HG03442 (cell line): ENCODE data around the gene IRAK1.
"Not testable (repeated sequence)": the region's sequence is repeated elsewhere in the genome, so short reads cannot be mapped to it uniquely, and the experiment has no call there.

Experiments used
- ATAC-seq: cut with Tn5 transposase; IDR thresholded peaks from one replicate; pipeline ENCODE4 v1.9.1; 2021; ENCODE audit warnings: mild to moderate bottlenecking, moderate library complexity; ENCODE audit not compliant: unreplicated experiment

Gene IRAK1

GRCh38 chrX:153999359-154000037 is 20.2 kb downstream of the IRAK1 start:
- no peak for ATAC-seq

DNA sequence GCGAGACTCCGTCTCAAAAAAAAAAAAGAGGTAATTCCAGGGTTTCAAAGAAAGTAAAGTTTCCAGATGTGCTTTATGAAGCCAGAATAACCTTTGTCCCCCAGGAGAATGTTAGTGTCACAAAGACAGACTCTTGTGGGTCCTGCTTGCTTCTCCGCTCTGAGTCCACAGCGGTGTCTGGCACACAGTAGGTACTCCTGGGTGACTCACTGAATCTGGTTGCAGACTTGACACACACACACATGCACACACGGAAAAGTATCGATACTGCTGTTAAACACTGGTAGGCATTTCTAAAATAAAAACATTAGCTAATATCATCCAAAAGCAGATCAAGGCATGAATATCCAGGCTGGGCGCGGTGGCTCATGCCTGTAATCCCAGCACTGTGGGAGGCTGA is 24.2 kb downstream of the IRAK1 start:
- ATAC-seq: no peak

- not testable (repeated sequence) for ATAC-seq
Measured at GRCh38 chrX:153994398-153994797, 25.3 kb downstream of the IRAK1 start.

DNA sequence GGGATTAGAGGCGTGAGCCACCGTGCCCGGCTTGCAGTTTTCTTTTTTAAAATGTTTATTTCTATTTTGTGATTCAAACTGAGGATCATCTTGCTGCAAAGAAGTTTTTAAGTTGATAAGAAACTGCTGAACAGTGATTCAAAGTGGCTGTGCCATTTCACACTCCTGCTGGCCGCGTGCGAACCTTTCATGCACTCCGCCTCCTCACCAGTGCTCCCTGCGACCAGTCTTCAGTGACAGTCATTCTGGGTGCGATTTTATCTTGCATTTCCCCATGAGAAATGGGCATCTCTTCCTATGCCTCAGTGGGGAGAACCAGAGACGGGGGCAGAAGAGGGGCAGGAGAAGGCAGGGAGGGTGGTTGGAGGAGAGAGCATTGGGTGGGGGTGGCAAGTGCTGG is 25.7 kb downstream of the IRAK1 start:
- no peak for ATAC-seq

GRCh38 chrX:153993079-153993478 is 26.6 kb downstream of the IRAK1 start:
- ATAC-seq: no peak

DNA sequence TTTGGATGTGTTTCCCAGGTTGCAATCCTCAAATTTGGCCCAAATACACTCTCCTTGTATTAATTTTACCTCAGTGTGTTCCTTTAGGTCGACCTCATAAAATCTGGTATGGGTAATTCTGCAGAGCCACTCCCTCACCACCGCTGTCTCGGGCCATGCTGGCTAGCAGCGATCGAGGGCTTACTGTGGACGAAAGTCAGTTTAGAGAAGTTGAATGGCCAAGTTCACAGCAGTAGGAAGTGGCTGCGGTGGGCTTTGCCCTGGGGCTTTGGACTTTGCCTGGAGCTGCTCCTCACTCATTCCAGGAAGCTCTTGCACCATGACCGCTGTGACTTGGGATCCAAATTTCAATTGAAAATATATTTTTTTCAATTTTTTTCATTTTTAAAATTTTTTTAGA is 27.5 kb downstream of the IRAK1 start:
- no peak for ATAC-seq

GRCh38 chrX:153991013-153991580 is 28.6 kb downstream of the IRAK1 start:
- no peak for ATAC-seq

DNA sequence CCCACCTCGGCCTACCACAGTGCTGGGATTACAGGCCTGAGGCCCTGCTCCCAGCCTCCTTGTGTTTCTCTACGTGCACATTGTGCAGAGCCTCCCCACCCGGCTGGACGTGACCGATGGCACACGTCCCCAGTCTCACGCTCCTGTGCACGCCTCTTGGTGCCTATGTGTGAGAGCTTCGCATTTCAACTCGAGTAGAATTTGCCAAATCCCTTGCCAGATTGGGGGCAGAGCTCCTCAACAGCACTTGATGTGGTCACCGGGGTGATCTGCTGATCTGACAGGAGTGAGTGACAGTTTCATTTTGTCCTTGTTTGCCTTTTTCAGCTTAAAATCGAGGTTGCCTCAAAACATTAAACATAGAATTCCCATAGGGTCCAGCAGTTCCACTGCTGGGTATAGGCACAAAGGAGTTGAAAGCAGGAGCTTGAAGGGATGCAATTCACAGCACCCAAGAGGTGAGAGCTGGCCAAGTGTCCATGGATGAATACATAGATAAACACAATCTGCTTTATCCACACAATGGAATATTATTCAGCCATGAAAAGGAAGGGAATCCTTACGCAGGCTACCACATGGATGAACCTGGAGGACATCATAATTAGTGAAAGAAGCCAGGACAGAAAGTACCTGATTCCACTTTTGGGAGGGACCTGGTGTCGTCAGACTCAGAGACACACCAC is 29.6 kb downstream of the IRAK1 start:
- no peak for ATAC-seq

DNA sequence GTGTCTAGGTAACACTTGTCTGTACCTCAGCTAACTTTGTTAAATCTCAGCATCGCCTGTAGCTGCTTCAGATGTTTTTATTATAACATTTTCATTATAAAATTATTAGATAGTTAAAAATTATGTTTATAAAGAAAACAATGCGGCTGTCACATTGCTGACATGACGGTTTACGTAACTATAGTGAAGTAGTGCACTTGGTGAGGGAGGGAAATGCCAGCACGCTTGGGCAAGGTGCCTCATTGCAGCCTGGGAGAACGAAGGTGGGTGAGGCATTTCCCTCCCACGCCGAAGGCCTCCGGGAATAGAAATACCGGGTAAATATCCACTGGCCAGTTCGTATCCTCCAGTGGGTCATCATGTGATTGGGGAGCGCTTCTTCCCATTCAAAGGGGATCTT is 31.2 kb downstream of the IRAK1 start:
- ATAC-seq: no peak

DNA sequence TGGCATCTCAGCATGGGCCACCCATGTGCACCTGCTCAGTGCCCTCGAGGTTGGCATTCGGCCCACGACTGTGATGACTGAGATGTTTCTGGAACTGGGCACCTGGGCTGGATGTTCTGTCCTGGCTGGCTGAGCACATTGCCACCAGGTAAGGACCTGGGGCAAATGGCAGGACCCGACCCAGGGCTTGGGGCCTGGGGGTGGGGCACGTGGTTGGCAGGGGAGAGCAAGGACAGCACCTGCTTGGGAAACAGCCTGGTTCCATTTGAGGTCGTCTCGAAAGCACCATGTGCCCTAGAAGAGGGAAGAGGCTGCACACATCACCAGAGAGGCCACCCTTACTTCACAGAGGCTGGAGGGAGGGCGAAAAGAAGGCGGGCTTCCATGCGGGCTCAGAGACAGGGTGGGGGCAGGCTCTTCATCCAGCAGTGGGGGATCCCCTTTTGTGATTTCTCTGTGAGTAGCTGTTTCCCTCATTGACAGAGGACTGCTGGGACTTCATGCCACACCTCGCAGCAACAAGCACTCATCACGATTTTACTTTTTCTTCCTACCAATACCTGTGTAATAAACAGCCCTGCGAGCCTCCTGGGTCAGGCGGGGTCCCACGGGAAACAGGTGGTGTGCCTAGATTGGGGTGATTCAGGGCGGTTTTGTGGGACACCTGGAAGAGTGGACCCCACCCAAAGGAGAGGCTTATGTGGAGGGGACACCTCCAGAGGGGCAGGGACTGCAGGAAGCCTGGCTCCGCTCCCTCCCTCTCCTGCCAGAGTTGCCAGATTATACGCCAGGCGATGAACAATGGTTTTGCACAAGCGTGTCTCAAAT is 35.1 kb downstream of the IRAK1 start:
- ATAC-seq: no peak

- ATAC-seq: no peak
Measured at GRCh38 chrX:153983321-153983801, 36.3 kb downstream of the IRAK1 start.

DNA sequence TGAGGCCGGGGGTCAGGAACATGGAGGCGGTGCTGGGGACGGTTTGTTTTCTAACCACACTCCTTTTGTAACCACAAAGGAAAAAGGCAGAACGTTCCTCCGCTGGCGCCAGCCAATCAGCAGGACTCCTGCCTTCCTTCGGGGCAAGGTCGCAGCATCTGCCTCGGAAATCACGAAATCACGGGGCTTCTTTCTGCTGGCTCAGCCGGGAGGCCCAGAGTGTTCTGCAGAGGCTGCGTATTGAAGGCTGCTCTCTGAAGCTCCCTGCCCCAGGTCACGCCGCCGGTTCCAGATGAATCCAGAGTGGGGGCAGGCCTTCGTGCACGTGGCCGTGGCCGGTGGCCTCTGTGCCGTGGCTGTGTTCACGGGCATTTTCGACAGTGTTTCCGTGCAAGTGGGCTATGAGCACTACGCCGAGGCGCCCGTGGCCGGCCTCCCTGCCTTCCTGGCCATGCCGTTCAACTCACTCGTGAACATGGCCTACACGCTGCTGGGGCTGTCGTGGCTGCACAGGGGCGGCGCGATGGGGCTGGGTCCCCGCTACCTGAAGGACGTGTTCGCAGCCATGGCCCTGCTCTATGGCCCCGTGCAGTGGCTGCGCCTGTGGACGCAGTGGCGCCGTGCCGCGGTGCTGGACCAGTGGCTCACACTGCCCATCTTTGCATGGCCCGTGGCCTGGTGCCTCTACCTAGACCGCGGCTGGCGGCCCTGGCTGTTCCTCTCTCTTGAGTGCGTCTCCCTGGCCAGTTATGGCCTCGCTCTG is 37.8 kb downstream of the IRAK1 start:
- no peak for ATAC-seq

GRCh38 chrX:153981231-153981630 is 38.5 kb downstream of the IRAK1 start:
- no peak for ATAC-seq

- not testable (repeated sequence) for ATAC-seq
Measured at GRCh38 chrX:153980394-153980793, 39.3 kb downstream of the IRAK1 start.

DNA sequence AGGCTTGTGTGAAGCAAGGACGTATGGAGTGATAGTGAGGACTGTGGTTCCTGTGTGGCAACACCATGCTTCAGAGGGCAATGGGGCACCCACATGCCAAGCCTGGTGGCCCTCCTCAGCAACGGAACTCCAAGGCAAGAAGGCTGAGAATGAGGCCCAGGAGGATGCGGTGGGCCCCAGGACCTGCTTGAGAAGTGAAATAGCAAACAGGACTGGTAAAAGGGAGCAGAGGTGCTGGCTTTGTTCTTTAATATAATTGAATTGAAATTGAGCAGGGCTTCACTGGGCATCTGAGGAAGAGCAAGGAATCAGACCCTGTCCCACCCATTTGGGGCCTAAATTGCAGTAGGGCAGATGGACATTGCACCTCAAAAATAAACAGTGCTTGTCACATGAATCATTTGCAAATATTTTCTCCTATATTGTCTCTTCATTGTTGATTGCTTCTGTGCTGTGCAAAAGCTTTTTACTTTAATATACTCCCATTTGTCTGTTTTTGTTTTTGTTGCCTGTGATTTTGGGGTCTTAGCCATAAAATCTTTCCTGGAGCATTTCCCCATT is 44.9 kb downstream of the IRAK1 start:
- no peak for ATAC-seq

DNA sequence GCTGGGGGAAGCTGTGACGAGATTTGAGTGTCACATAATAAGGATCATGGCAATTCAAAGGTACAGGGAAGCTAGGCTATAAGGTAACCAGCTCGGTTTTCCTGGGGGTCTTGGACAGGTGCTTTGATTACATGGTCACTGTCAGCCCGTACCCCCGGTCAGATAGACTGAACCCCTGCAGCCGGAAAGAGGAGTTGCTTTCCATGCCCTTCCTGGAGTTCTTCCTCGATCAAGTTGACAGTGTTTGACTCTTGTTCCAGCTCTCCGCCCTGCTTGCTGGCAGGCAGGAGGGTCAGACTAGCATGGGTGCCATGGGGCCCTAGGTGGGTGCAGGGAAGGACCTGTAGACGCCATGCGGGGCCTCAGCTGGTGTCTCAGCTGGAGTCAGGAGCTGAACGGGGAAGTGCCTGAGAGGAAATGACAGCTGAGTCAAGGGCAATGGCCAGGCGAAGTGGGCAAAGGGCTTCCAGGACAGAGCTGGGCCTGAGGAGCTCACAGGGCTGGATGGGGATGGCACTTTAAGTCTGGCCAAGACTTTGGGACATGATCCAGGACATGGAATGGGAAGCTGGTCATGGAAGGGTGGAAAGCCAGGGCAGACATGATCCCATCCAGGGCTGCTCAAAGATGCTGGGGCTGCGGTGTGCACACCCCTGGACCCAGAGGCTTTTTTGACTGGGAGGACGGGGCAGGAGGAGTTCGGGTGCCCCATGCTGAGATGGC is 45.5 kb downstream of the IRAK1 start:
- no peak for ATAC-seq

- no peak for ATAC-seq
Measured at GRCh38 chrX:153973127-153974002, 46.3 kb downstream of the IRAK1 start.

DNA sequence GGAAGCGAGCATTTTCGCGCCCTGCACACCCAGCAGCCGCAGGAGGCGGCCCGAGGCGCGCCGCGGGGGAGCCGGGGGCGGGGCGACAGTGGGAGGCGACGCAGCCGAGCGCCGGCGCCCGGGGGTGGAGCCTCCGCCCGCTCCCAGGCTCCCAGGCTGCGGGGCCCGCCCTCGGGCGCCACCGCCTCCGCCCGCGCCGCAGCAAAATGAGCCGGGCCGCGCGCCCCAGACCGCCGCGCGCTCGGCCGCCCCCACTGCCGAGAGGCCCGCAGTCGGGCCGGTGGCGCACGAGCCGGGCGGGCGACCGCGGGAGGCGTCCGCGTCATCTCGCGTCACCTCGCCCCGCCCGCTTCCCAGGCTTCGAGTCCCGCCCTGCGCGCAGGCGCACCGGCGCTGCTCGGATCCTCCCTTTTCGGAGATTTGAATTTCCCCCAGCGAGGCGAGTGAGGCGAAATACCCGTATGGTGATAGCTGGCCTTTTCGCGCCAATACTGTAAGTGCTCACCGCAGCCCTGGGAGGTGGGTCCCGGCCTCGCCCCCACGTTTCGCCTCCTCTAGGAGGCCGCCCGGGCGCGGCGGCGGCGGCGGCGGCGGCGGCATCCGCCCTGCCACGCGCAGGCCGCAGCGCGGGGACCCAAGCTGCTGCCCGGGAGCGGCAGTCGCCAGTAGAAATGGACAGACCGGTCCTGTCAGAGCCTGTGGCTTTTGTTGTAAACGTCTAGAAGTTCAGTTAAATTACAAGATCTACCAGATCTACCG is 47.2 kb downstream of the IRAK1 start, which contains the start of gene TMEM187:
Gene TMEM187 (plus strand): TSS at position 387 of the 759 bp plus-strand sequence. CDS start 9,309 bp downstream, outside the sequence.
- peak; percentile 37 for ATAC-seq
